ENCODE data around the gene SPRR2A.
"Not testable (repeated sequence)": the region's sequence is repeated elsewhere in the genome, so short reads cannot be mapped to it uniquely, and the experiment has no call there.

SPRR2A gene

DNA sequence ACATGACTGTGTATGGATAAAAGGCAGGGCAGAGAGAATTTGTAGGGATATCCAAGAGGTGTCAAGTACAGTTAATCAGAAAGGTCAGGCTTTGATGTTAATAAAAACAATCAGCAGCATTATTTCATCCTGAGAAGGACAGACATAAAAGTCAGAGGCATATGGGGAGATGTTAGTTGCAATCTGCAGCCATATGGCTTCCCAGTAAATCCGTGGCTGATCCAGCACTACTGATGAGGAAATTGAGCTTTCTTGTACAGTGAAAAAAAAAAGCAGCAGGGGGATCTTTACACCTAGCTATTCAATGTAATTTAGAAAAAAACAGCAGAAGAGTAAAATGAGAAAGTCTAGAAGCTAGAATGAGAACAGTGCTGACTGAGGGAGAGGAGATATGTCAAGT, 28.5 kb downstream of the SPRR2A start:
- no peak for DNase-seq (ENCODE audit: extremely low spot score)
- POLR2A ChIA-PET: no interaction called here
- CTCF ChIA-PET: no interaction called here
- TF ChIP-seq, protein P1, sequence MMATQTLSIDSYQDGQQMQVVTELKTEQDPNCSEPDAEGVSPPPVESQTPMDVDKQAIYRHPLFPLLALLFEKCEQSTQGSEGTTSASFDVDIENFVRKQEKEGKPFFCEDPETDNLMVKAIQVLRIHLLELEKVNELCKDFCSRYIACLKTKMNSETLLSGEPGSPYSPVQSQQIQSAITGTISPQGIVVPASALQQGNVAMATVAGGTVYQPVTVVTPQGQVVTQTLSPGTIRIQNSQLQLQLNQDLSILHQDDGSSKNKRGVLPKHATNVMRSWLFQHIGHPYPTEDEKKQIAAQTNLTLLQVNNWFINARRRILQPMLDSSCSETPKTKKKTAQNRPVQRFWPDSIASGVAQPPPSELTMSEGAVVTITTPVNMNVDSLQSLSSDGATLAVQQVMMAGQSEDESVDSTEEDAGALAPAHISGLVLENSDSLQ (IDR thresholded peaks at IDR 0.05): no peak
- TF ChIP-seq HDGF (IDR thresholded peaks at IDR 0.05; ENCODE audit: borderline replicate concordance) (no peak), ZNF384 (IDR thresholded peaks at IDR 0.05) (no peak), ARNT (IDR thresholded peaks at IDR 0.05) (no peak), FOXA1 (IDR thresholded peaks at IDR 0.05) (no peak), FOXK2 (IDR thresholded peaks at IDR 0.05) (no peak), TARDBP (IDR thresholded peaks at IDR 0.05) (no peak), FOXM1 (IDR thresholded peaks at IDR 0.05; ENCODE audit: borderline replicate concordance) (no peak), CTBP1 (IDR thresholded peaks at IDR 0.05; ENCODE audit: borderline replicate concordance) (no peak), LEF1 (IDR thresholded peaks at IDR 0.05; ENCODE audit: borderline replicate concordance) (no peak), L3MBTL2 (conservative IDR thresholded peaks at IDR 0.05) (no peak), BHLHE40 (IDR thresholded peaks at IDR 0.05; ENCODE audit: borderline replicate concordance) (no peak), ELF4 (IDR thresholded peaks at IDR 0.05) (no peak), NFRKB (IDR thresholded peaks at IDR 0.05) (no peak), SP1 (IDR thresholded peaks at IDR 0.05) (no peak), SUZ12 (IDR thresholded peaks at IDR 0.05) (no peak)

DNA sequence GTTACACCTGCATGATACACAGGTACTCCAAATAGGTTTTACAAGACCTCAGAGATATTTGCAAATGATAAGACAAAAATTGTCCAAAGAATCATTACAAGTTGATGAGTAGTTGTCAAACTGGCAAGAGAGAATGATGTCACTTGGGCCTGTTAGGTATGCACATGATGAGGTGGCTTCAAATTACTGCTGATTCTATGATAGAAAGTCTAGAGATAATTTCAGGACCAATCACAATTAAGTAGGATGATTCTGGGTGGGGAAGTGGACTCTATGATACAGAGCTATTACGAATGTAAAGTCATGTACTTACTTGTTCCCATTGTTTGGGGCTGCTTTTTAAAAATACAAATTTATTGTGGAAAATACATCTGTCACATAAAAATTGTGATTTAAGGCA, 31.5 kb downstream of the SPRR2A start:
- no peak for DNase-seq (ENCODE audit: extremely low spot score)
- POLR2A ChIA-PET: no interaction called here
- CTCF ChIA-PET: no interaction called here
- TF ChIP-seq ELF4 (IDR thresholded peaks at IDR 0.05): no peak
- TF ChIP-seq ZNF384 (IDR thresholded peaks at IDR 0.05): no peak
- no peak for TF ChIP-seq TARDBP (IDR thresholded peaks at IDR 0.05)

DNA sequence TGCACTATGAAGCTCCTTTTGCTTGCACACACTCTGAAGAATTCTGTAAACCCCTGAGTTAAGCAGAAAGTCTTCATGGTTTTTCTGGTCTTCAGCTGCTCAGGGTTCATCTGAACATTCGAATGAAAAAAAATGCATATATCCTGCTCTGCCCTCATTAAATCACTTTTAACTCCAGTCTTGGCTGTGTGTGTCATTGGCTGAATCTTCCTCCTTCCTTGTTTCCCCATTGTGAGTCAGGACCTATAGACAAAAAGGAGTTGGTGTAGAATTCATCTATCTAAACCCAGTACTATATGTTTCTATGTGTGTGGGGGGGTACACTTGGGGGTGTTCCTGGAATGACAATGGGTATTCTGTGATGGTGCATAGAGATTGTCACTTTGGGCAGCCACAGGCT, 32.9 kb downstream of the SPRR2A start:
- CTCF ChIA-PET: no interaction called here
- TF ChIP-seq, protein P1 (IDR thresholded peaks at IDR 0.05): no peak
- no peak for TF ChIP-seq CTBP1 (IDR thresholded peaks at IDR 0.05; ENCODE audit: borderline replicate concordance)
- no peak for TF ChIP-seq FOXM1 (IDR thresholded peaks at IDR 0.05; ENCODE audit: borderline replicate concordance)
- no peak for TF ChIP-seq SUZ12 (IDR thresholded peaks at IDR 0.05)
- no peak for TF ChIP-seq SP1 (IDR thresholded peaks at IDR 0.05)
- no peak for TF ChIP-seq ARNT (IDR thresholded peaks at IDR 0.05)
- no peak for TF ChIP-seq BHLHE40 (IDR thresholded peaks at IDR 0.05; ENCODE audit: borderline replicate concordance)
- TF ChIP-seq HDGF (IDR thresholded peaks at IDR 0.05; ENCODE audit: borderline replicate concordance): no peak
- no peak for TF ChIP-seq L3MBTL2 (conservative IDR thresholded peaks at IDR 0.05)
- no peak for TF ChIP-seq NFRKB (IDR thresholded peaks at IDR 0.05)
- POLR2A ChIA-PET: no interaction called here
- DNase-seq (ENCODE audit: extremely low spot score): no peak

DNA sequence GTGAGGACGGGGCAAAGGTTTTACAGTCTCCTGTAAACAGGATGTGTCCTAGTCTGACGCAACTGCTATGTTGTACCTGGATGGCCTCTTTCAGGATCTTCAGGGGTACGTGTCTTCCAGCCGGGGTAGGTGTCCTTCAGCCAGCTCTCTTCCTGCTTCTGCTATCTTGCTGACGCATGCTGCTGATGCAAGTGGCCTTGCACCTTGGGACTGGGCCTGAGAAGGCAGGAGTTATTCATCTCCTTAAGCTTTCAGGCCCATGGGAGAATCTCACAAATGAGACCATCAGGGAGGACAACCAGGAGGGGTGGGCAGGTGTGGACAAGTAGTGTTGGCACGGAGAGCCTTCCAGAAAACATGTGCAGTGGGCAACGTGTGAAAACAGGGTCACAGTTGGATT, 34.2 kb downstream of the SPRR2A start:
- ChIA-PET POLR2A (no interaction called here), CTCF (no interaction called here)
- TF ChIP-seq BHLHE40 (IDR thresholded peaks at IDR 0.05; ENCODE audit: borderline replicate concordance) (no peak), SP1 (IDR thresholded peaks at IDR 0.05) (no peak), TARDBP (IDR thresholded peaks at IDR 0.05) (no peak), FOXA1 (IDR thresholded peaks at IDR 0.05) (no peak), ZNF384 (IDR thresholded peaks at IDR 0.05) (no peak), HDGF (IDR thresholded peaks at IDR 0.05; ENCODE audit: borderline replicate concordance) (no peak), ARNT (IDR thresholded peaks at IDR 0.05) (no peak), NFRKB (IDR thresholded peaks at IDR 0.05) (no peak), L3MBTL2 (conservative IDR thresholded peaks at IDR 0.05) (no peak), ELF4 (IDR thresholded peaks at IDR 0.05) (no peak), CTBP1 (IDR thresholded peaks at IDR 0.05; ENCODE audit: borderline replicate concordance) (no peak), SUZ12 (IDR thresholded peaks at IDR 0.05) (no peak)
- TF ChIP-seq, protein P1 (IDR thresholded peaks at IDR 0.05): no peak
- no peak for DNase-seq (ENCODE audit: extremely low spot score)

DNA sequence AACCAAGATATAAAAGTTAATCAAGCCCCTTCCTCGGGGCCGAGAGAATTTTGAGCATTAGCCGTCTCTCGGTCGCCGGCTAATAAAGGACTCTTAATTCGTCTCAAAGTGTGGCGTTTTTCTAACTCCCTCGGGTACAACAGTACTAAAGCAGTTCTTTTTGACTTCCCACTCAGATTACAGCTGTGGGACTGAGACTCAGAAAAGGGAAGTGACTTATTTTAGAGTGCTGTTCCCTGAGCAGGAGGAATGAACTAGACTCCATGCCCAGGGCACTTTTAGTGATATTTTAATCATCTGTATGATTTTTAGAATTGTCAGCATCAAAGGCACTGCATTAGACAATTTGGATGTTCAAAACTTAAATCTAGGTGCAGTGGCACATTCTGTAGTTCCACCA, 35.0 kb downstream of the SPRR2A start:
- DNase-seq (ENCODE audit: extremely low spot score); CTCF ChIA-PET; POLR2A ChIA-PET: not testable (repeated sequence)

DNA sequence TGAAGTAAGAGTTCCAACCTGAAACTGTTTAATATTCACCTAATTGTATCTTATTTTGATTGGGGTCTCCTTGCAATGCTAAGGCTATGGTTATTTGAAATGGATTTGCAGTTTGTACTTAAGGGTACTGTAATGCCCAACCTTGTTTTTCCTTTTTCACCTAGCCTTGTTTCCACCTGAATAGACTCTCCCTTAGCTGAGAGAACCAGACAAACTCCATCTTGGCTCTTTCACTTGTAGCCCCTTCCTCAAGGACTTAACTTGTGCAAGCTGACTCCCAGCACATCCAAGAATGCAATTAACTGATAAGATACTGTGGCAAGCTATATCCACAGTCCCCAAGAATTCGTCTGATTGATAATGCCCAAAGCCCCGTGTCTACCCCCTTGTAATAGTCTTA, 35.5 kb downstream of the SPRR2A start:
- POLR2A ChIA-PET; DNase-seq (ENCODE audit: extremely low spot score); CTCF ChIA-PET: not testable (repeated sequence)

DNA sequence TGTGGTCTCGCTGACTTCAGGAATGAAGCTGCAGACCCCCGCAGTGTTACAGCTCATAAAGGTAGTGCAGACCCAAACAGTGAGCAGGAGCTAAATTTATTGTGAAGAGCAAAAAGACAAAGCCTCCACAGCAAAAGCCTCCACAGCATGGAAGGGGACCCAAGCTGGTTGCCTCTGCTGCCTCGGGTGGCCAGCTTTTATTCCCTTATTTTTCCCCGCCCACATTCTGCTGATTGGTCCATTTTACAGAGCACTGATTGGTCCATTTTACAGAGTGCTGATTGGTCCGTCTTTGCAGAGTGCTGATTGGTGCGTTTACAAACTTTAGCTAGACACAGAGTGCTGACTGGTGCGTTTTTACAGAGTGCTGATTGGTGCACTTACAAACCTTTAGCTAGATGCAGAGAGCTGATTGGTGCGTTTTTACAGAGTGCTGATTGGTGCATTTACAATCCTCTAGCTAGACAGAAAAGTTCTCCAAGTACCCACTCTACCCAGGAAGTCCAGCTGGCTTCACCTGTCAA, 46.0 kb downstream of the SPRR2A start:
- CTCF ChIA-PET: interaction anchor here (0.6 kb wide), 1 partner anchor 93 kb away, joined by 3 read pairs; no protein-coding TSS in a partner anchor
- DNase-seq (ENCODE audit: extremely low spot score): not testable (repeated sequence)

More for the DNA sequence above, 46.0 kb downstream of the SPRR2A start:
- POLR2A ChIA-PET: not testable (repeated sequence)

All from HEK293T (cell line).